CD4-positive, alpha-beta memory T cell (primary cell): ENCODE results near the gene SIVA1. TPM values are rescaled to one million over a fixed set of nuclear protein-coding genes. Genes with fewer than 3 reads are reported as not detected.
A peak's percentile ranks its signal among the peaks of the same experiment; 100 is the strongest.

Experiments used
- CTCF ChIA-PET: fragments of 350-600 bp; sonication (Branson Sonifier 250); formaldehyde crosslinking; loops from one replicate; lab custom pipeline; 2021; ENCODE audit warnings: inconsistent platforms; ENCODE audit not compliant: partially characterized antibody; lab: Charles Lee
- POLR2A ChIA-PET: fragments of 350-600 bp; sonication (Branson Sonifier 250); formaldehyde crosslinking; loops from one replicate; lab custom pipeline; 2021; ENCODE audit not compliant: partially characterized antibody; lab: Charles Lee
- DNase-seq, 5 donors: peaks; one replicate each; pipeline versions ENCODE4 v3.0.0 to v3.0.0-alpha.2; 2020 to 2022; ENCODE audit warnings: mixed read lengths in 1 of 5
- H3K27ac ChIP-seq: one replicate; pipeline ENCODE4 v1.7.0; 2013; ENCODE audit warnings: low read depth, low read length
- H3K27me3 ChIP-seq: 2 replicates; pipeline ENCODE4 v1.7.0; 2013; ENCODE audit warnings: mild to moderate bottlenecking, low read length, moderate library complexity; ENCODE audit not compliant: insufficient read depth
- H3K36me3 ChIP-seq: 2 replicates; pipeline ENCODE4 v1.7.0; 2013; ENCODE audit warnings: mild to moderate bottlenecking, low read length, moderate library complexity; ENCODE audit not compliant: insufficient read depth
- H3K4me1 ChIP-seq: 2 replicates; pipeline ENCODE4 v1.7.0; 2013; ENCODE audit warnings: mild to moderate bottlenecking, low read length, moderate library complexity; ENCODE audit not compliant: insufficient read depth
- H3K4me3 ChIP-seq, 2 donors: one replicate each; pipeline ENCODE4 v1.7.0; 2013; ENCODE audit warnings: low read length in 2 of 2, mild to moderate bottlenecking in 1 of 2
- H3K9me3 ChIP-seq, 2 donors: one replicate each; pipeline ENCODE4 v1.7.0; 2013; ENCODE audit warnings: low read length in 2 of 2, control low read depth in 1 of 2; ENCODE audit not compliant: control insufficient read depth in 1 of 2
- H3K27ac Mint-ChIP-seq, 7 donors: one replicate each; pipeline ENCODE4 v1.8.0; 2020 to 2021; ENCODE audit warnings: mixed read lengths in 7 of 7, mild to moderate bottlenecking in 6 of 7, inconsistent platforms in 3 of 7, moderate library complexity in 3 of 7
- H3K27me3 Mint-ChIP-seq, 2 donors: one replicate each; pipeline ENCODE4 v1.8.0; 2020 to 2021; ENCODE audit warnings: mixed read lengths in 2 of 2
- H3K36me3 Mint-ChIP-seq, 2 donors: one replicate each; pipeline ENCODE4 v1.8.0; 2020 to 2021; ENCODE audit warnings: mixed read lengths in 2 of 2, inconsistent platforms in 1 of 2, mild to moderate bottlenecking in 1 of 2
- H3K4me1 Mint-ChIP-seq, 4 donors: one replicate each; pipeline ENCODE4 v1.8.0; 2020 to 2021; ENCODE audit warnings: mixed read lengths in 4 of 4, mild to moderate bottlenecking in 1 of 4
- H3K4me3 Mint-ChIP-seq, 8 donors: one replicate each; pipeline ENCODE4 v1.8.0; 2020 to 2021; ENCODE audit warnings: mixed read lengths in 8 of 8, mild to moderate bottlenecking in 7 of 8, moderate library complexity in 6 of 8, inconsistent platforms in 3 of 8
- H3K9me3 Mint-ChIP-seq, 8 donors: one replicate each; pipeline ENCODE4 v1.8.0; 2020 to 2021; ENCODE audit warnings: mixed read lengths in 8 of 8, mild to moderate bottlenecking in 5 of 8, inconsistent platforms in 3 of 8, moderate library complexity in 1 of 8
- intact Hi-C: fragments of 100-400 bp; cut with micrococcal nuclease; formaldehyde crosslinking; loops from one replicate; pipeline ENCODE4 v1.15.1; 2023
- polyA plus RNA-seq, 2 donors: library from polyadenylated mRNA; unstranded; fragments of 300-500 nt; fragmentation: Illumina TruSeq; gene quantifications; one replicate each; pipeline ENCODE4 v1.2.3, GENCODE V29; 2021
- total RNA-seq, 2 experiments: library from RNA; stranded (reverse); gene quantifications; one replicate each; pipeline ENCODE4 v1.2.3, GENCODE V29; 2021

SIVA1 gene
- total and polyA plus RNA-seq, 4 experiments from 2014 or later = 69.3 to 266 (median 144) TPM

GRCh38 chr14:104707608-104708595 lies 45.0 kb upstream of the SIVA1 start:
- H3K27me3 ChIP-seq = no peaks in the 10 kb centered on the region
- intact Hi-C loops = loop anchor here (1.0 kb wide), 2 partner anchors 23 to 43 kb away; no protein-coding TSS in a partner anchor
- ChIA-PET POLR2A (interaction anchor here (1.1 to 2.4 kb wide), 4 partner anchors 12 to 42 kb away, joined by 4 to 11 read pairs (median 6); no protein-coding TSS in a partner anchor), CTCF (interaction anchor here (1.3 to 5.9 kb wide), 5 partner anchors 18 to 44 kb away, joined by 3 to 36 read pairs (median 8); partner anchors contain the start of gene INF2)
- Mint-ChIP-seq H3K27ac (no peak overlapping the region), H3K4me3 (no peak overlapping the region), H3K27me3 (no peaks in the 10 kb centered on the region), H3K4me1 (peaks cover 1 to 5% (median 3%) of the 10 kb centered on the region in 4 donors), H3K36me3 (peaks cover 0 to 18% of the 10 kb centered on the region in 2 donors), H3K9me3 (no peaks in the 10 kb centered on the region)
- DNase-seq = no peak
- H3K4me3 ChIP-seq = no peak overlapping the region
- peaks cover 17% of the 10 kb centered on the region for H3K36me3 ChIP-seq
- no peaks in the 10 kb centered on the region for H3K9me3 ChIP-seq
- H3K4me1 ChIP-seq = peaks cover 5% of the 10 kb centered on the region
- H3K27ac ChIP-seq = no peak overlapping the region

GRCh38 chr14:104708606-104709268 lies 44.2 kb upstream of the SIVA1 start:
- Histone ChIP-seq H3K4me1 (peaks cover 5% of the 10 kb centered on the region), H3K27ac (no peak overlapping the region), H3K36me3 (peaks cover 17% of the 10 kb centered on the region), H3K9me3 (no peaks in the 10 kb centered on the region), H3K27me3 (no peaks in the 10 kb centered on the region), H3K4me3 (no peak overlapping the region)
- Mint-ChIP-seq H3K4me3 (no peak overlapping the region), H3K4me1 (peaks cover 1 to 5% (median 3%) of the 10 kb centered on the region in 4 donors), H3K9me3 (no peaks in the 10 kb centered on the region), H3K27ac (peak overlapping the region in 4 of 7 donors; percentile 18 to 74 (median 34)), H3K36me3 (peaks cover 0 to 18% of the 10 kb centered on the region in 2 donors), H3K27me3 (no peaks in the 10 kb centered on the region)
- POLR2A ChIA-PET = interaction anchor here (1.1 to 2.4 kb wide), 3 partner anchors 13 to 43 kb away, joined by 4 to 11 read pairs (median 6); no protein-coding TSS in a partner anchor
- peak; percentile 62 to 76 (median 67) for DNase-seq
- intact Hi-C loops = loop anchor here (1.0 kb wide), 2 partner anchors 23 to 43 kb away; no protein-coding TSS in a partner anchor
- CTCF ChIA-PET = interaction anchor here (0.8 to 2.2 kb wide), 6 partner anchors 19 to 62 kb away, joined by 4 to 28 read pairs (median 4); partner anchors contain the start of gene INF2

- Mint-ChIP-seq H3K4me1 (peaks cover 1 to 5% (median 3%) of the 10 kb centered on the region in 4 donors), H3K36me3 (peaks cover 0 to 13% of the 10 kb centered on the region in 2 donors), H3K27me3 (no peaks in the 10 kb centered on the region), H3K9me3 (no peaks in the 10 kb centered on the region), H3K27ac (no peak overlapping the region), H3K4me3 (no peak overlapping the region)
- ChIA-PET CTCF (interaction anchor here (0.8 to 2.2 kb wide), 6 partner anchors 20 to 63 kb away, joined by 4 to 28 read pairs (median 4); partner anchors contain the start of gene INF2), POLR2A (interaction anchor here (1.1 to 2.4 kb wide), 3 partner anchors 14 to 44 kb away, joined by 4 to 11 read pairs (median 6); no protein-coding TSS in a partner anchor)
- Histone ChIP-seq H3K27ac (no peak overlapping the region), H3K36me3 (peaks cover 17% of the 10 kb centered on the region), H3K4me3 (no peak overlapping the region), H3K4me1 (peaks cover 5% of the 10 kb centered on the region), H3K27me3 (no peaks in the 10 kb centered on the region), H3K9me3 (no peaks in the 10 kb centered on the region)
- no peak for DNase-seq
- intact Hi-C loops = no loop called here
These were observed 43.4 kb upstream of the SIVA1 start for GRCh38 chr14:104709387-104710039.

- H3K4me3 ChIP-seq = no peak overlapping the region
- ChIA-PET POLR2A (interaction anchor here (2.4 kb wide), 1 partner anchor 33 kb away, joined by 6 read pairs; no protein-coding TSS in a partner anchor), CTCF (interaction anchor here (1.2 to 2.2 kb wide), 4 partner anchors 15 to 62 kb away, joined by 5 to 28 read pairs (median 8); partner anchors contain the start of gene INF2)
- H3K36me3 Mint-ChIP-seq = peaks cover 0 to 13% of the 10 kb centered on the region in 2 donors
- H3K4me1 Mint-ChIP-seq = peaks cover 1 to 5% (median 3%) of the 10 kb centered on the region in 4 donors
- no peak overlapping the region for H3K27ac ChIP-seq
- peaks cover 17% of the 10 kb centered on the region for H3K36me3 ChIP-seq
- intact Hi-C loops = no loop called here
- H3K27ac Mint-ChIP-seq = peak overlapping the region in 2 of 7 donors; percentile 24 to 36
- H3K4me3 Mint-ChIP-seq = no peak overlapping the region
- DNase-seq = no peak
- H3K27me3 ChIP-seq = no peaks in the 10 kb centered on the region
- H3K9me3 ChIP-seq = no peaks in the 10 kb centered on the region
- H3K4me1 ChIP-seq = peaks cover 5% of the 10 kb centered on the region
- no peaks in the 10 kb centered on the region for H3K27me3 Mint-ChIP-seq
- no peaks in the 10 kb centered on the region for H3K9me3 Mint-ChIP-seq
These were observed 42.7 kb upstream of the SIVA1 start for GRCh38 chr14:104710071-104710735.

GRCh38 chr14:104712881-104713734 lies 39.8 kb upstream of the SIVA1 start:
- H3K4me3 ChIP-seq = no peak overlapping the region
- Mint-ChIP-seq H3K4me1 (peaks cover 3 to 5% (median 4%) of the 10 kb centered on the region in 4 donors), H3K4me3 (no peak overlapping the region), H3K27me3 (no peaks in the 10 kb centered on the region), H3K9me3 (no peaks in the 10 kb centered on the region), H3K36me3 (peaks cover 3 to 20% of the 10 kb centered on the region in 2 donors), H3K27ac (no peak overlapping the region)
- intact Hi-C loops = no loop called here
- ChIA-PET CTCF (no interaction called here), POLR2A (no interaction called here)
- H3K36me3 ChIP-seq = peaks cover 17% of the 10 kb centered on the region
- H3K4me1 ChIP-seq = peaks cover 5% of the 10 kb centered on the region
- no peaks in the 10 kb centered on the region for H3K9me3 ChIP-seq
- H3K27me3 ChIP-seq = no peaks in the 10 kb centered on the region
- no peak overlapping the region for H3K27ac ChIP-seq
- DNase-seq = no peak
